Posterior cingulate gyrus (tissue), 11 donors: ENCODE data around the gene ARHGAP26.
"Not testable (repeated sequence)": the region's sequence is repeated elsewhere in the genome, so short reads cannot be mapped to it uniquely, and the experiment has no call there.

Source experiments
- DNase-seq, 10 donors: peaks; one replicate each; pipeline versions ENCODE4 v3.0.0 to v3.0.0-alpha.2; 2020 to 2021; ENCODE audit warnings: mixed read lengths in 3 of 10
- intact Hi-C: fragments of 100-400 bp; cut with DNase I; formaldehyde crosslinking; loops from one replicate; pipeline ENCODE4 v1.15.1; 2023

ARHGAP26 gene

GRCh38 chr5:143090044-143090443 lies 319.9 kb downstream of the ARHGAP26 start:
- intact Hi-C loops = not testable (repeated sequence)
- DNase-seq = peak in 1 of 10 donors; percentile 18

GRCh38 chr5:143092711-143093451 lies 322.7 kb downstream of the ARHGAP26 start:
- intact Hi-C loops, DNase-seq: not testable (repeated sequence)

- intact Hi-C loops = no loop called here
- DNase-seq = no peak
Observed at GRCh38 chr5:143093452-143094086, 323.4 kb downstream of the ARHGAP26 start.

GRCh38 chr5:143094087-143094521 lies 323.9 kb downstream of the ARHGAP26 start:
- intact Hi-C loops = no loop called here
- DNase-seq = no peak

GRCh38 chr5:143094608-143095007 lies 324.4 kb downstream of the ARHGAP26 start:
- intact Hi-C loops = not testable (repeated sequence)

GRCh38 chr5:143101121-143101520 lies 330.9 kb downstream of the ARHGAP26 start:
- intact Hi-C loops = loop anchor here (10.0 kb wide), 2 partner anchors 304 to 724 kb away; partner anchors contain the start of gene NR3C1

More at GRCh38 chr5:143094608-143095007, 324.4 kb downstream of the ARHGAP26 start:
- not testable (repeated sequence) for DNase-seq

GRCh38 chr5:143101725-143102386 lies 331.7 kb downstream of the ARHGAP26 start:
- intact Hi-C loops = loop anchor here (10.0 kb wide), 2 partner anchors 303 to 723 kb away; partner anchors contain the start of gene NR3C1
- no peak for DNase-seq

More at GRCh38 chr5:143101121-143101520, 330.9 kb downstream of the ARHGAP26 start:
- DNase-seq = no peak

GRCh38 chr5:143102411-143102810 lies 332.2 kb downstream of the ARHGAP26 start:
- intact Hi-C loops = loop anchor here (10.0 kb wide), 2 partner anchors 302 to 722 kb away; partner anchors contain the start of gene NR3C1
- DNase-seq = no peak

GRCh38 chr5:143105216-143105905 lies 335.2 kb downstream of the ARHGAP26 start:
- intact Hi-C loops = loop anchor here (10.0 kb wide), 2 partner anchors 299 to 719 kb away; partner anchors contain the start of gene NR3C1
- DNase-seq = no peak

GRCh38 chr5:143106174-143106573 lies 336.0 kb downstream of the ARHGAP26 start:
- peak in 7 of 10 donors; percentile 35 to 86 (median 56) for DNase-seq
- intact Hi-C loops = loop anchor here (10.0 kb wide), 2 partner anchors 299 to 719 kb away; partner anchors contain the start of gene NR3C1

GRCh38 chr5:143108498-143109128 lies 338.4 kb downstream of the ARHGAP26 start:
- intact Hi-C loops = loop anchor here (10.0 kb wide), 2 partner anchors 296 to 716 kb away; partner anchors contain the start of gene NR3C1
- DNase-seq = no peak

GRCh38 chr5:143110591-143110990 lies 340.4 kb downstream of the ARHGAP26 start:
- intact Hi-C loops = no loop called here

GRCh38 chr5:143111799-143112198 lies 341.6 kb downstream of the ARHGAP26 start:
- intact Hi-C loops = no loop called here
- no peak for DNase-seq

More at GRCh38 chr5:143110591-143110990, 340.4 kb downstream of the ARHGAP26 start:
- DNase-seq = peak in 3 of 10 donors; percentile 21 to 82 (median 33)

GRCh38 chr5:143113461-143113860 lies 343.3 kb downstream of the ARHGAP26 start:
- intact Hi-C loops = no loop called here
- DNase-seq = no peak

- intact Hi-C loops = no loop called here
- DNase-seq = no peak
Observed at GRCh38 chr5:143114481-143114880, 344.3 kb downstream of the ARHGAP26 start.

GRCh38 chr5:143115381-143115780 lies 345.2 kb downstream of the ARHGAP26 start:
- intact Hi-C loops = no loop called here
- DNase-seq = no peak

GRCh38 chr5:143116814-143117213 lies 346.6 kb downstream of the ARHGAP26 start:
- intact Hi-C loops = no loop called here
- no peak for DNase-seq

GRCh38 chr5:143117821-143118220 lies 347.6 kb downstream of the ARHGAP26 start:
- intact Hi-C loops = no loop called here
- no peak for DNase-seq

- no peak for DNase-seq
- intact Hi-C loops = no loop called here
Observed at GRCh38 chr5:143118222-143118621, 348.0 kb downstream of the ARHGAP26 start.
